Hypothalamus (tissue), 51 donors: ENCODE measurements around the gene APP.
A peak's percentile ranks its signal among the peaks of the same experiment; 100 is the strongest.

Experiments
- DNase-seq, 51 donors: peaks; one replicate each; lab custom pipeline; 2025; lab: John Stamatoyannopoulos, UW

The APP gene

GRCh38 chr21:25857308-25858074 lies 313.1 kb downstream of the APP start:
- peak in 15 of 51 donors; percentile 2 to 61 (median 9) for DNase-seq

GRCh38 chr21:25855576-25855975 lies 315.0 kb downstream of the APP start:
- no peak for DNase-seq

- DNase-seq = no peak
These were observed 320.3 kb downstream of the APP start for GRCh38 chr21:25850126-25850842.

GRCh38 chr21:25848309-25848708 lies 322.3 kb downstream of the APP start:
- no peak for DNase-seq

GRCh38 chr21:25845729-25846256 lies 324.8 kb downstream of the APP start:
- no peak for DNase-seq

GRCh38 chr21:25842925-25843324 lies 327.6 kb downstream of the APP start:
- peak in 4 of 51 donors; percentile 3 to 67 (median 17) for DNase-seq

- DNase-seq = no peak
These were observed 331.8 kb downstream of the APP start for GRCh38 chr21:25838809-25839208.

GRCh38 chr21:25837533-25838265 lies 332.9 kb downstream of the APP start:
- peak in 2 of 51 donors; percentile 3 to 40 for DNase-seq

GRCh38 chr21:25836396-25836795 lies 334.2 kb downstream of the APP start:
- no peak for DNase-seq

GRCh38 chr21:25834381-25834780 lies 336.2 kb downstream of the APP start:
- no peak for DNase-seq

GRCh38 chr21:25831300-25831960 lies 339.1 kb downstream of the APP start:
- DNase-seq = no peak
